Liver (tissue), 9 donors: ENCODE data around the gene SLCO4C1. TPM values are rescaled to one million over a fixed set of nuclear protein-coding genes. Genes with fewer than 3 reads are reported as not detected.

ENCODE experiments used
- DNase-seq: peaks from one replicate; pipeline ENCODE4 v3.0.0-alpha.2; 2017; ENCODE audit warnings: low spot score
- H3K27ac ChIP-seq, 2 donors: one replicate each; pipeline ENCODE4 v1.7.0; 2013; ENCODE audit warnings: inconsistent platforms in 2 of 2, low read length in 2 of 2, control low read depth in 1 of 2, low read depth in 1 of 2, mild to moderate bottlenecking in 1 of 2
- H3K27me3 ChIP-seq, 4 donors: one replicate each; pipeline versions ENCODE4 v1.6.1 to v1.7.0; 2013; ENCODE audit warnings: low read length in 3 of 4, inconsistent platforms in 1 of 4, mild to moderate bottlenecking in 1 of 4, moderate library complexity in 1 of 4; ENCODE audit not compliant: control insufficient read depth in 4 of 4, insufficient read depth in 4 of 4
- H3K36me3 ChIP-seq, 4 donors: one replicate each; pipeline versions ENCODE4 v1.6.1 to v1.7.0; 2013; ENCODE audit warnings: low read length in 3 of 4, mild to moderate bottlenecking in 3 of 4, low read depth in 1 of 4, moderate library complexity in 1 of 4; ENCODE audit not compliant: control insufficient read depth in 4 of 4, insufficient read depth in 3 of 4
- H3K4me1 ChIP-seq, 4 donors: one replicate each; pipeline versions ENCODE4 v1.6.1 to v1.7.0; 2013; ENCODE audit warnings: low read length in 3 of 4, mild to moderate bottlenecking in 3 of 4, moderate library complexity in 1 of 4; ENCODE audit not compliant: control insufficient read depth in 4 of 4, insufficient read depth in 4 of 4
- H3K4me3 ChIP-seq, 3 donors: one replicate each; pipeline versions ENCODE4 v1.6.1 to v1.7.0; 2013; ENCODE audit warnings: low read length in 3 of 3, control low read depth in 1 of 3, low read depth in 1 of 3, mild to moderate bottlenecking in 1 of 3
- H3K9ac ChIP-seq, 2 donors: one replicate each; pipeline ENCODE4 v1.7.0; 2013; ENCODE audit warnings: low read length in 2 of 2, mild to moderate bottlenecking in 2 of 2, moderate library complexity in 2 of 2, control low read depth in 1 of 2, low read depth in 1 of 2
- H3K9me3 ChIP-seq, 4 donors: one replicate each; pipeline versions ENCODE4 v1.6.1 to v1.7.0; 2013; ENCODE audit warnings: low read length in 3 of 4; ENCODE audit not compliant: control insufficient read depth in 4 of 4
- ATF3 ChIP-seq: IDR thresholded peaks from 2 replicates; pipeline ENCODE4 v1.6.1; 2016; ENCODE audit warnings: antibody characterized with exemption
- CTCF ChIP-seq: fragments of 150-350 bp; IDR thresholded peaks from 2 replicates; pipeline ENCODE4 v1.5.1; 2017; ENCODE audit warnings: improper control_type of control experiment, low read depth, low read length; ENCODE audit not compliant: missing input control
- FOXA2 ChIP-seq: IDR thresholded peaks from 2 replicates; pipeline ENCODE4 v1.6.1; 2016; ENCODE audit warnings: antibody characterized with exemption
- HNF4A ChIP-seq, 2 donors: conservative IDR thresholded peaks; 2 replicates each; pipeline ENCODE4 v1.6.1; 2016; ENCODE audit warnings: antibody characterized with exemption in 2 of 2, mild to moderate bottlenecking in 2 of 2
- JUND ChIP-seq, 2 donors: IDR thresholded peaks; 2 replicates each; pipeline ENCODE4 v1.6.1; 2016; ENCODE audit warnings: antibody characterized with exemption in 2 of 2
- MAX ChIP-seq: IDR thresholded peaks from 2 replicates; pipeline ENCODE4 v1.6.1; 2016; ENCODE audit warnings: antibody characterized with exemption
- RAD21 ChIP-seq, 2 donors: IDR thresholded peaks; 2 replicates each; pipeline ENCODE4 v1.6.1; 2016; ENCODE audit warnings: antibody characterized with exemption in 2 of 2, mild to moderate bottlenecking in 2 of 2
- RXRA ChIP-seq, 2 donors: IDR thresholded peaks; 2 replicates each; pipeline ENCODE4 v1.6.1; 2017 to 2018; ENCODE audit warnings: antibody characterized with exemption in 2 of 2, mild to moderate bottlenecking in 1 of 2
- SP1 ChIP-seq: IDR thresholded peaks from 2 replicates; pipeline ENCODE4 v1.6.1; 2018; ENCODE audit warnings: antibody characterized with exemption, mild to moderate bottlenecking
- TAF1 ChIP-seq: conservative IDR thresholded peaks from 2 replicates; pipeline ENCODE4 v1.6.1; 2016; ENCODE audit warnings: antibody characterized with exemption, mild to moderate bottlenecking
- WGBS: extraction: QIAGEN DNeasy Blood & Tissue Kit; methylation state at CpG from one replicate; pipeline ENCODE4 v1.1.7; 2013; 5-methylcytosine and 5-hydroxymethylcytosine counted together
- polyA plus RNA-seq, 2 donors: library from polyadenylated mRNA; stranded (reverse) in 1 of 2; unstranded in 1 of 2; fragments of 200-250 nt in 1 of 2; fragments of >200 nt in 1 of 2; fragmentation: Nextera tagmentation in 1 of 2; extraction: Ambion mirVana in 1 of 2; gene quantifications; one replicate each; pipeline versions ENCODE4 v1.2.1 to v1.2.3, GENCODE V29; 2013 to 2015
- total RNA-seq, 2 donors: library from RNA; depleted of rRNA; stranded (reverse); fragments of >200 nt; gene quantifications; one replicate each; pipeline ENCODE4 v1.2.3, GENCODE V29; 2014
- donor health status: healthy.
- donor health status: healthy.
- donor health status: healthy.
- donor health status: healthy.
- donor health status: healthy.

SLCO4C1 gene
- total and polyA plus RNA-seq, 4 donors: 2.0 to 29.4 (median 3.3) TPM

- H3K9ac ChIP-seq: no peak overlapping the region
- no peak for DNase-seq
- 86% methylated on average over 2 of the region's 2 CpGs for WGBS
- H3K36me3 ChIP-seq: no peaks in the 10 kb centered on the region
- TF ChIP-seq CTCF (no peak), FOXA2 (no peak), SP1 (no peak)
- H3K9me3 ChIP-seq: no peaks in the 10 kb centered on the region
- H3K4me1 ChIP-seq: peaks cover 0 to 5% (median under 1%) of the 10 kb centered on the region in 4 donors
- no peaks in the 10 kb centered on the region for H3K27me3 ChIP-seq
- H3K4me3 ChIP-seq: no peak overlapping the region
- no peak overlapping the region for H3K27ac ChIP-seq
These were observed 9.6 kb downstream of the SLCO4C1 start for GRCh38 chr5:102286476-102286875.

GRCh38 chr5:102283102-102283797 is 12.8 kb downstream of the SLCO4C1 start:
- Histone ChIP-seq H3K27ac (no peak overlapping the region), H3K27me3 (no peaks in the 10 kb centered on the region), H3K9ac (no peak overlapping the region), H3K4me1 (no peaks in the 10 kb centered on the region), H3K4me3 (no peak overlapping the region), H3K36me3 (no peaks in the 10 kb centered on the region), H3K9me3 (no peaks in the 10 kb centered on the region)
- no peak for DNase-seq
- 74% methylated on average over 2 of the region's 2 CpGs for WGBS
- no peak for TF ChIP-seq SP1
- TF ChIP-seq HNF4A (conservative IDR thresholded peaks at IDR 0.05): no peak
- no peak for TF ChIP-seq TAF1
- TF ChIP-seq RAD21 (IDR thresholded peaks at IDR 0.05): no peak
- no peak for TF ChIP-seq RXRA (IDR thresholded peaks at IDR 0.05)
- TF ChIP-seq CTCF: no peak

GRCh38 chr5:102279711-102280110 is 16.4 kb downstream of the SLCO4C1 start:
- Histone ChIP-seq H3K27me3 (no peaks in the 10 kb centered on the region), H3K36me3 (no peaks in the 10 kb centered on the region), H3K4me3 (no peak overlapping the region), H3K27ac (no peak overlapping the region), H3K9me3 (no peaks in the 10 kb centered on the region), H3K4me1 (no peaks in the 10 kb centered on the region), H3K9ac (no peak overlapping the region)
- TF ChIP-seq FOXA2 (no peak), JUND (IDR thresholded peaks at IDR 0.05) (no peak), SP1 (no peak), CTCF (no peak), TAF1 (no peak), ATF3 (no peak), RAD21 (IDR thresholded peaks at IDR 0.05) (no peak), HNF4A (conservative IDR thresholded peaks at IDR 0.05) (no peak), MAX (no peak)
- DNase-seq: no peak
- 85% methylated on average over 1 of the region's 1 CpG for WGBS
